Posterior cingulate gyrus (tissue), 11 donors: ENCODE results near the gene PCGF6.
"Not testable (repeated sequence)": the region's sequence is repeated elsewhere in the genome, so short reads cannot be mapped to it uniquely, and the experiment has no call there.

ENCODE experiments used
- DNase-seq, 10 donors: peaks; one replicate each; pipeline versions ENCODE4 v3.0.0 to v3.0.0-alpha.2; 2020 to 2021; ENCODE audit warnings: mixed read lengths in 3 of 10
- intact Hi-C: fragments of 100-400 bp; cut with DNase I; formaldehyde crosslinking; loops from one replicate; pipeline ENCODE4 v1.15.1; 2023

Gene PCGF6

DNA sequence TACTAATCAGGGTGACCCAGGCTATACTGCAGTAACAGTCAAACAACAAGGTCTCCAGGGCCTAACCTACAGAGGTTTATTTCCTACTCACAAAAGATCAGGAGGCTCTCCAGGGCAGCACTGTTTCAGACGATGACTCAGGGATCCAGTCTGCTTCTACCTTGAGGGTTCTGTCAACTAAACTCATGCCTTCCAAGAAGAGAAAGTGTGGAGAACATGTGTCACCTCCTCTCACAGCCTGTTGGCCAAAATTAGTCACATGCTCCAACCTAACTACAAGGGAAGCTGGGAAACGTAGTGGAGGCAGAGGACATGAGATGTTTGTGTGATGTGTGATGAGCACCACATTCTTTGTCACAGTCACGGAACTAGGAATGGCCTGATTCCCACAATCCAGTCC lies 88.7 kb downstream of the PCGF6 start:
- DNase-seq: peak in 1 of 10 donors; percentile 9
- intact Hi-C loops: no loop called here

DNA sequence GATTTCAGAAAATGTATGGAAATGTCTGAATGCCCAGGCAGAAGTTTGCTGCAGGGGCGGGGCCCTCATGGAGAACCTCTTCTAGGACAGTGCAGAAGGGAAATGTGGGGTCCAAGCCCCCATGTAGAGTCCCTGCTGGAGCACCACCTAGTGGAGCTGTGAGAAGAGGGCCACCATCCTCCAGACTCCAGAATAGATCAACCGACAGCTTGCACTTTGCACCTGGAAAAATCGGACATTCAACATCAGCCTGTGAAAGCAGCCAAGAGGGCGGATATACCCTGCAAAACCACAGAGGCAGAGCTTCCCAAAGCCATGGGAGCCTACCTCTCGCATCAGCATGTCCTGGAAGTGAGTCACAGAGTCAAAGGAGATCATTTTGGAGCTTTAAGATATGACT lies 91.0 kb downstream of the PCGF6 start:
- intact Hi-C loops: no loop called here

GRCh38 chr10:103258928-103259327 lies 92.0 kb downstream of the PCGF6 start:
- DNase-seq, intact Hi-C loops: not testable (repeated sequence)

More for the DNA sequence above, 91.0 kb downstream of the PCGF6 start:
- DNase-seq: no peak

DNA sequence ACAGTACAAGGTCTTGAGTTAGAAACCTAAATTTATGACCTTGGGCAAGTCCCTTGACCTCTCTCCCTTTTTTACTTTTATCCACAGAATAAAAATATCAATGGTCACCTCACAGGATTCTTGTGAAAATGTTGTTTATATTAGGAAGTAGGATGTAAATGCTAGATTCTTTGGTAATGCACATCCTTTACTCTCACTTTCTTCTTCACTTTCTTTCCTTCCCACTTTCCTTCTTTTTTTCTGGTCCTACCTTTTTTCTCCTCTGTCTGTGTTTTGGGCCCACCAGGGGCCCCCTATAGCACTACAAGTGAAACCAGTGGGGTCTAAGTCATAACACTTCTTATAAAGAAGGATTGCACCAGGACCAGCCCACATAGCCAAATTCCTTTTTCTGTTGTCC lies 93.1 kb downstream of the PCGF6 start:
- intact Hi-C loops: no loop called here
- no peak for DNase-seq

- DNase-seq: no peak
- intact Hi-C loops: no loop called here
Measured at GRCh38 chr10:103256613-103257012, 94.3 kb downstream of the PCGF6 start.

GRCh38 chr10:103254538-103255325 lies 96.2 kb downstream of the PCGF6 start:
- DNase-seq: no peak
- intact Hi-C loops: no loop called here

- intact Hi-C loops: no loop called here
- DNase-seq: no peak
Measured at GRCh38 chr10:103254113-103254512, 96.8 kb downstream of the PCGF6 start.
